ENCODE data around the gene TMEM39B.

DNA sequence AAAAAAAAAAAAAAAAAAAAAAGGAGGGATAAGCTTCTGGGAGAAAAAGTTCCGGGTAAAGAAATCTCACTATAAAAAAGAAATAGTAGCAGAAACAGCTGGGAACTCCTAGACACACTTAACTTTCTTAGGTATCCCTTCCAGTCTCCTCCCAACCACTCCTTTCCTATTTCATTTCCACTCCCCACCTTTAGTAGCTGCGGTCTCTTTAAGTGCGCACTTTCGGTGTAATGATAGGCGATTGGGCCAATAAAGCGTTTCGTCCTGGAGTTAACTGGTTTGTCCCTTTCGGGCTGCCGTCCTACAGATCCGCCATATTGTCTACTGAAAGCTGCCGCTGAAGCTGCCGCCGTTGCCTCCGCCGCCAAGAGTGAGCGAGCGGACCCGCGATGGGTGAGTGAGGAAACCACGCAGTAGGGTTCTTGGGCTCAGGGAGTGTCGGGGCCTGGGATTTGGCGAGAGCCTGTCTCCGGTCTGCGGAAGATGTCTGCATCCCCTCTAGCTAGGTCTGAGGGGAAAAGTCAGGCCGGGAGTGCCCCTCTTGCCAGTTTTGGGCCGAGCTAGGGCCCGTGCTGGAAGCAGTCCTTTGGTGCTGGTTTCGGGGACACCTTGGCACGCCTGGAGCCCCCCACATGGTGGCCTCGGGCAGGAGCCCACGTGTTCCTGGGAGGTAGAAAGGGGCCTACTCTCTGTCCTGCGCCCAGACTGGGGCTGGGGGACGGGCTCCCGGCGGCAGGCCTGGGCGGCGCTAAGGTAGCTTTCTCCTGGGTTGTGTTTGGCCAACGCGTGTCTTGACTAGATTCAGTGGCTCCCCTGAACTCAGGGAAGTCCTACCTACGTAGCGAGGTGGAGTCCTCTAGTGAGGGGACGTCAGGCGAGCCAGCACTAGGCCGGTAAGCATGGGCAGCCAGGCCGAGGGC, 35.3 kb downstream of the TMEM39B start, which contains the start of gene KPNA6:
- TF ChIP-seq CTCF (IDR thresholded peaks at IDR 0.05): no peak
- TF ChIP-seq EZH2 (IDR thresholded peaks at IDR 0.05; ENCODE audit: borderline replicate concordance, insufficient read depth, low read depth, low read length, poor library complexity, severe bottlenecking): no peak

All from B cell (primary cell).